A673 (cell line): ENCODE data around the gene NPPB. TPM values are rescaled to one million over a fixed set of nuclear protein-coding genes. Genes with fewer than 3 reads are reported as not detected.

Experiments
- BruUV-seq: library from RNA; stranded (reverse); fragments of 400-500 nt; replicated peaks from 2 replicates; lab custom pipeline; 2021; lab: Mats Ljungman, UMichigan
- CTCF ChIA-PET: fragments of 300-600 bp; sonication (Branson Sonifier 250); formaldehyde crosslinking; loops from one replicate; lab custom pipeline; 2022; ENCODE audit warnings: antibody characterized with exemption; lab: Charles Lee
- POLR2A ChIA-PET: fragments of 300-600 bp; sonication (Branson Sonifier 250); formaldehyde crosslinking; loops from one replicate; lab custom pipeline; 2022; ENCODE audit warnings: antibody characterized with exemption; ENCODE audit not compliant: low non-redundant PET; lab: Charles Lee
- DNase-seq: peaks from one replicate; pipeline ENCODE4 v3.0.0-alpha.2; 2015; ENCODE audit warnings: low spot score
- H3K27ac ChIP-seq: fragments of 200-600 bp; sonication (generic); 2 replicates; pipeline ENCODE4 v1.5.1; 2016; ENCODE audit warnings: mixed run types, low read depth, mild to moderate bottlenecking, mixed read lengths, antibody characterized with exemption, low read length; ENCODE audit not compliant: poor library complexity, severe bottlenecking
- H3K27me3 ChIP-seq: fragments of 200-600 bp; sonication (generic); replicated peaks from 2 replicates; pipeline ENCODE4 v1.6.1; 2017; ENCODE audit warnings: mixed run types, low read depth, mild to moderate bottlenecking, mixed read lengths, antibody characterized with exemption, low read length; ENCODE audit not compliant: insufficient read depth, poor library complexity
- H3K36me3 ChIP-seq: fragments of 200-600 bp; sonication (generic); 2 replicates; pipeline ENCODE4 v1.6.1; 2016; ENCODE audit warnings: mixed run types, mild to moderate bottlenecking, mixed read lengths, antibody characterized with exemption, low read length; ENCODE audit not compliant: insufficient read depth, poor library complexity, severe bottlenecking
- H3K4me1 ChIP-seq: fragments of 200-600 bp; sonication (generic); 2 replicates; pipeline ENCODE4 v1.6.1; 2017; ENCODE audit warnings: mixed run types, mild to moderate bottlenecking, mixed read lengths, antibody characterized with exemption, low read length; ENCODE audit not compliant: insufficient read depth, poor library complexity, severe bottlenecking
- H3K4me3 ChIP-seq: fragments of 200-600 bp; sonication (generic); 2 replicates; pipeline ENCODE4 v1.5.1; 2016; ENCODE audit warnings: low read depth, mixed run types, mild to moderate bottlenecking, mixed read lengths, low read length; ENCODE audit not compliant: poor library complexity, severe bottlenecking
- H3K9me3 ChIP-seq: fragments of 200-600 bp; sonication (generic); 2 replicates; pipeline ENCODE4 v1.6.1; 2016; ENCODE audit warnings: mixed run types, low read depth, mild to moderate bottlenecking, mixed read lengths, antibody characterized with exemption, low read length; ENCODE audit not compliant: poor library complexity, severe bottlenecking
- EZH2 ChIP-seq: fragments of 200-600 bp; sonication (generic); IDR thresholded peaks from 2 replicates; pipeline ENCODE4 v1.6.1; 2017; ENCODE audit warnings: borderline replicate concordance, low read depth, mild to moderate bottlenecking, mixed read lengths, antibody characterized with exemption, low read length; ENCODE audit not compliant: poor library complexity, severe bottlenecking
- intact Hi-C: fragments of 100-400 bp; cut with micrococcal nuclease; formaldehyde crosslinking; loops from one replicate; pipeline ENCODE4 v1.10.0; 2022; ENCODE audit not compliant: unreplicated experiment
- total RNA-seq: library from RNA; stranded (reverse); gene quantifications from 2 replicates; pipeline ENCODE4 v1.2.3, GENCODE V29; 2021
- TF ChIP-seq, protein P1 (sequence below): fragments of 300-800, 200-600 bp; sonication (generic); conservative IDR thresholded peaks from 2 replicates; pipeline ENCODE4 v1.5.1; 2017; ENCODE audit warnings: low read depth, mild to moderate bottlenecking, antibody characterized with exemption, low read length, moderate library complexity, mixed read lengths

The NPPB gene
- total RNA-seq, 1 experiment from 2014 or later = not detected

DNA sequence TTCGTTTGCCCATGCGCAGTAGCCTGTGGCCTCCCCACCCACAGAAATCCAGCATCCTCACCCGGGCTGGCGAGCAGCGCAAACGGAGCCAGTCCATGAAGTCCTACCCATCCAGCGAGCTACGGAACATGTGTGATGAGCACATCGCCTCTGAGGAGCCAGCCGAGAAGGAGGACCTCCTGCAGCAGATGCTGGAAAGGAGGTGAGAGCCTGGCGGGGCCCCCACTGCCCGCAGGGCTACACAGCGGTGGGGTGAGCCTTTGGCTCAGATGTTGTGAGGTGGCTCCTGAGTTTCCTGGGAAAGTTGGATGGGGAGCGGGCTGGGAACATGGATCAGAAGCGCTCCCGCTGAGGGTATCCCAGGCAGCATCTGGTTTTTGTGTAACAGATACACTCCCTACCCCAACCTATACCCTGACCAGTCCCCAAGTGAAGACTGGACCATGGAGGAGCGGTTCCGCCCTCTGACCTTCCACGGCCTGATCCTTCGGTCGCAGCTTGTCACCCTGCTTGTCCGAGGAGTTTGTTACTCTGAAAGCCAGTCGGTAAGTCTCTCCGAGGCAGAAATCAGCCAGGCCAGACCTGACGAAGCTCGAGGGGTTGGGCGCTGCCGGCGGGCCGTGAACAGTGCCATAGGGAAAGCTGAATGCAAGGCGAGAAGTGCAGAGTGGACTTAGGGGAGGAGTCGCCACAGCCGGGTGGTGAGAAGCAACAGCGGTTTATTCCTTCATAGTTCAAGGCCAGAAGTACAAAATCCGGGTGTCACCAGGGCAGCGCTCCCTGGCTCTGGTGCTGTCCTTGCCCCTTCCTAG, 21.6 kb downstream of the NPPB start:
- peaks cover 80% of the 10 kb centered on the region for H3K36me3 ChIP-seq
- CTCF ChIA-PET = interaction anchor here (1.2 kb wide), 1 partner anchor 130 kb away, joined by 8 read pairs; no protein-coding TSS in a partner anchor

DNA sequence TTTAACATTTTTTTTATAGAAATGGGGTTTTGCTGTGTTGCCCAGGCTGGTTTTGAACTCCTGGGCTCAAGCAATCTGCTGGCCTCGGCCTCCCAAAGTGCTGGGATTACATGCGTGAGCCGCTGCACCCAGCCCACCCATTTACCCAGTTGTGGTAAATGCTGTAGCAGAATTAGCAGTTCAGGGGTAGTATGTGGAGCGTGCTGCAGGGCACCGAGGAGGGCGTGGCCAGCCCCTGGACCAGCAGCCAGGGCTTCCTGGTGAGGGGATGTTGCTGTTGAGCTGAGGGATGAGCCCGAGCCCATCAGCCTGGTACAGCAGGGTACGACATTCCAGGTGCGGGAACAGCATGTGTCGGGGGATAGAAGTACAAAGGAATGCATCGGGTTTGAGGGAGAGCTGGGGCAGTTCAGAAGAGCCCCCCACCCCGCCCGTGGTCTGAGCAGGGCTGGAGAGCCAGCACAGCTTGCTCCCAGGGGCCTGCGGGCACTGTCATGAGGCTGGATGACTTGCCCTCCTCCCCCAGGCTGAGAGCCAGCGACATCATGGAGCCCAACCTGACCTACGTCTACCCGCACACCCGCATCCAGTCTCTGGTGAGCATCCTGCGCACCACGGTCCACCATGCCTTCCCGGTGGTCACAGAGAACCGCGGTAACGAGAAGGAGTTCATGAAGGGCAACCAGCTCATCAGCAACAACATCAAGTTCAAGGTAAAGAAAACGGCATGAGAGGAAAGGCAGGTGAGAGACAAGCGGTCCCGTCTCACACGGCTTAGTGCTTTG, 23.1 kb downstream of the NPPB start:
- ChIA-PET POLR2A (no interaction called here), CTCF (no interaction called here)
- Histone ChIP-seq H3K27ac (no peak overlapping the region), H3K36me3 (peaks cover 76% of the 10 kb centered on the region), H3K4me1 (no peaks in the 10 kb centered on the region), H3K9me3 (no peaks in the 10 kb centered on the region), H3K4me3 (no peak overlapping the region), H3K27me3 (no peaks in the 10 kb centered on the region)
- TF ChIP-seq, protein P1, sequence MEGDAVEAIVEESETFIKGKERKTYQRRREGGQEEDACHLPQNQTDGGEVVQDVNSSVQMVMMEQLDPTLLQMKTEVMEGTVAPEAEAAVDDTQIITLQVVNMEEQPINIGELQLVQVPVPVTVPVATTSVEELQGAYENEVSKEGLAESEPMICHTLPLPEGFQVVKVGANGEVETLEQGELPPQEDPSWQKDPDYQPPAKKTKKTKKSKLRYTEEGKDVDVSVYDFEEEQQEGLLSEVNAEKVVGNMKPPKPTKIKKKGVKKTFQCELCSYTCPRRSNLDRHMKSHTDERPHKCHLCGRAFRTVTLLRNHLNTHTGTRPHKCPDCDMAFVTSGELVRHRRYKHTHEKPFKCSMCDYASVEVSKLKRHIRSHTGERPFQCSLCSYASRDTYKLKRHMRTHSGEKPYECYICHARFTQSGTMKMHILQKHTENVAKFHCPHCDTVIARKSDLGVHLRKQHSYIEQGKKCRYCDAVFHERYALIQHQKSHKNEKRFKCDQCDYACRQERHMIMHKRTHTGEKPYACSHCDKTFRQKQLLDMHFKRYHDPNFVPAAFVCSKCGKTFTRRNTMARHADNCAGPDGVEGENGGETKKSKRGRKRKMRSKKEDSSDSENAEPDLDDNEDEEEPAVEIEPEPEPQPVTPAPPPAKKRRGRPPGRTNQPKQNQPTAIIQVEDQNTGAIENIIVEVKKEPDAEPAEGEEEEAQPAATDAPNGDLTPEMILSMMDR = no peak
- no peak for DNase-seq
- intact Hi-C loops = no loop called here
- BruUV-seq = no TSS peak

More for the DNA sequence above, 21.6 kb downstream of the NPPB start:
- peaks cover 4% of the 10 kb centered on the region for H3K4me1 ChIP-seq
- H3K9me3 ChIP-seq = no peaks in the 10 kb centered on the region
- TF ChIP-seq, protein P1 = no peak
- no peak for TF ChIP-seq EZH2
- intact Hi-C loops = no loop called here
- H3K27me3 ChIP-seq = no peaks in the 10 kb centered on the region
- no TSS peak for BruUV-seq
- POLR2A ChIA-PET = interaction anchor here (0.6 kb wide), 1 partner anchor 746 kb away, joined by 3 read pairs; no protein-coding TSS in a partner anchor
- H3K27ac ChIP-seq = no peak overlapping the region
- no peak overlapping the region for H3K4me3 ChIP-seq
- no peak for DNase-seq

DNA sequence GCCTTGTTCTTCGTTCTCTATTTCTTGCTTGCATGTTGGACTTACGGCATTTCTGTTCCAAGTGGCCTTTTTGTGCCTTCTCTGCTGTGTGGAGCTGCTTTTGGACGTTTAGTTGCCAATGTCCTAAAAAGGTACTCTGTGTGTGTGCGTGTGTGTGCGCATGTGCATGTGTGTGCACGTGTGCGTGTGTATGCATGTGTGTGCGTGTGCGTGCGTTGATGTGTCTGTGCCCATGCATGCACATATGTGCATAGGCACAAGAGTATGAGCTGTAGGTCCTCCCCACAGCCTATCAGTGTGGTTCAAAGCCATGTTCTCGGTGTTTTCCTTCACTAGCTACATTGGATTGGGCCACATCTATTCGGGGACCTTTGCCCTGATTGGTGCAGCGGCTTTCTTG, 24.8 kb downstream of the NPPB start:
- intact Hi-C loops = no loop called here
- Histone ChIP-seq H3K36me3 (peaks cover 70% of the 10 kb centered on the region), H3K27ac (no peak overlapping the region), H3K4me1 (no peaks in the 10 kb centered on the region), H3K4me3 (no peak overlapping the region), H3K27me3 (no peaks in the 10 kb centered on the region), H3K9me3 (no peaks in the 10 kb centered on the region)
- no TSS peak for BruUV-seq
- POLR2A ChIA-PET = no interaction called here
- CTCF ChIA-PET = no interaction called here
- DNase-seq = no peak
- TF ChIP-seq EZH2 = no peak
- TF ChIP-seq, protein P1 = no peak
